Trophoblast cell (in vitro differentiated cells and primary cell): ENCODE results near the gene PCOLCE2.

ENCODE experiments used
- DNase-seq, 2 donors: peaks; one replicate each; pipeline ENCODE4 v3.0.0-alpha.2; 2016
- H2AFZ ChIP-seq: 2 replicates; pipeline ENCODE4 v1.6.1; 2013; ENCODE audit warnings: low read length, moderate library complexity, mild to moderate bottlenecking; ENCODE audit not compliant: insufficient read depth, poor library complexity
- H2AK5ac ChIP-seq: 2 replicates; pipeline ENCODE4 v1.6.1; 2013; ENCODE audit warnings: mild to moderate bottlenecking, low read length
- H2BK120ac ChIP-seq: 2 replicates; pipeline ENCODE4 v1.6.1; 2013; ENCODE audit warnings: low read length, mild to moderate bottlenecking, moderate library complexity; ENCODE audit not compliant: insufficient read depth, poor library complexity
- H2BK12ac ChIP-seq: 2 replicates; pipeline ENCODE4 v1.6.1; 2013; ENCODE audit warnings: mild to moderate bottlenecking, low read length, moderate library complexity
- H2BK5ac ChIP-seq: 2 replicates; pipeline ENCODE4 v1.6.1; 2013; ENCODE audit warnings: low read length, low read depth, moderate library complexity, mild to moderate bottlenecking; ENCODE audit not compliant: poor library complexity
- H3K14ac ChIP-seq: 2 replicates; pipeline ENCODE4 v1.6.1; 2013; ENCODE audit warnings: mild to moderate bottlenecking, low read length
- H3K18ac ChIP-seq: 2 replicates; pipeline ENCODE4 v1.6.1; 2013; ENCODE audit warnings: mild to moderate bottlenecking, low read length
- H3K23ac ChIP-seq: 2 replicates; pipeline ENCODE4 v1.6.1; 2013; ENCODE audit warnings: low read length
- H3K27ac ChIP-seq: 2 replicates; pipeline ENCODE4 v1.5.1; 2013; ENCODE audit warnings: low read depth, mild to moderate bottlenecking, inconsistent platforms, low read length, moderate library complexity
- H3K27me3 ChIP-seq: 2 replicates; pipeline ENCODE4 v1.6.1; 2013; ENCODE audit warnings: inconsistent platforms, mild to moderate bottlenecking, low read length, moderate library complexity; ENCODE audit not compliant: insufficient read depth
- H3K36me3 ChIP-seq, 2 experiments: 1 replicate in 1 of 2; 2 replicates in 1 of 2; pipeline ENCODE4 v1.6.1; 2013; ENCODE audit warnings: low read length in 2 of 2, mild to moderate bottlenecking in 2 of 2, moderate library complexity in 1 of 2; ENCODE audit not compliant: insufficient read depth in 2 of 2, control insufficient read depth in 1 of 2
- H3K4ac ChIP-seq: 2 replicates; pipeline ENCODE4 v1.6.1; 2013; ENCODE audit warnings: low read depth, mild to moderate bottlenecking, low read length, moderate library complexity
- H3K4me1 ChIP-seq, 2 experiments: 1 replicate in 1 of 2; 2 replicates in 1 of 2; pipeline ENCODE4 v1.6.1; 2013; ENCODE audit warnings: low read length in 2 of 2, mild to moderate bottlenecking in 2 of 2, moderate library complexity in 1 of 2; ENCODE audit not compliant: insufficient read depth in 2 of 2, control insufficient read depth in 1 of 2
- H3K4me2 ChIP-seq: 2 replicates; pipeline ENCODE4 v1.6.1; 2013; ENCODE audit warnings: inconsistent platforms, mild to moderate bottlenecking, low read length, moderate library complexity
- H3K4me3 ChIP-seq: 2 replicates; pipeline ENCODE4 v1.5.1; 2013; ENCODE audit warnings: mild to moderate bottlenecking, low read depth, low read length, inconsistent platforms
- H3K79me1 ChIP-seq: one replicate; pipeline ENCODE4 v1.6.1; 2013; ENCODE audit warnings: low read length
- H3K79me2 ChIP-seq: 2 replicates; pipeline ENCODE4 v1.6.1; 2013; ENCODE audit warnings: low read length, mild to moderate bottlenecking; ENCODE audit not compliant: control insufficient read depth, insufficient read depth, poor library complexity
- H3K9ac ChIP-seq: 2 replicates; pipeline ENCODE4 v1.6.1; 2013; ENCODE audit warnings: mild to moderate bottlenecking, low read length
- H3K9me3 ChIP-seq: 2 replicates; pipeline ENCODE4 v1.6.1; 2013; ENCODE audit warnings: low read depth, mild to moderate bottlenecking, control low read depth, inconsistent platforms, low read length; ENCODE audit not compliant: insufficient read depth
- H4K12ac ChIP-seq: 2 replicates; pipeline ENCODE4 v1.6.1; 2013; ENCODE audit warnings: low read depth, mild to moderate bottlenecking, low read length, moderate library complexity
- H4K8ac ChIP-seq: 2 replicates; pipeline ENCODE4 v1.6.1; 2013; ENCODE audit warnings: low read depth, mild to moderate bottlenecking, low read length, moderate library complexity
- H4K91ac ChIP-seq: one replicate; pipeline ENCODE4 v1.6.1; 2013; ENCODE audit warnings: low read depth, mild to moderate bottlenecking, low read length, moderate library complexity
- WGBS: extraction: QIAGEN DNeasy Blood & Tissue Kit; methylation state at CpG from one replicate; pipeline ENCODE4 v1.1.7; 2013; ENCODE audit warnings: missing lambda C conversion rate; ENCODE audit not compliant: insufficient read length, insufficient coverage; ENCODE audit errors: extremely low coverage; 5-methylcytosine and 5-hydroxymethylcytosine counted together

Gene PCOLCE2

DNA sequence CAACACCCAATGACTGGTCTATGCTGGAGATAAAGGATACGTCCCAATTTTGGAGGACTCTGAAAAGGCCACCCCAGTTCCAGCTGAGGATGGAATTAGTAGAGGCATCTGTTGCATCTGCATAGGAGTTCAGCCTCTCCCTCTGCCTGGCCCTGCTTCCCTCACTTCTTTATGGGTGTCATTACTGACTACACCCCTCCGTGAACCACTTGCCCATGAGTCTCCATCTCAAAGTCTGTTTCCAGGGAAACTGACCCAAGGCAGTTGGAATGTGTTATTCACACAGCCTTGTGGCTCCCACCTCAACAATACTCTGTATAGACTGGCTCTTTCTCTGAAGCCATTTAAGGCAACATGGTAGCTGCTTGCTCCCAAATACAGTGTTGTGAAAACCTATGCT is 21.4 kb upstream of the PCOLCE2 start:
- H3K79me1 ChIP-seq: no peaks in the 10 kb centered on the region
- no peak overlapping the region for H3K9ac ChIP-seq

GRCh38 chr3:142909282-142909681 is 20.4 kb upstream of the PCOLCE2 start:
- Histone ChIP-seq H3K14ac (no peak overlapping the region), H2AFZ (no peak overlapping the region), H3K9ac (no peak overlapping the region), H3K79me2 (no peaks in the 10 kb centered on the region), H3K27ac (no peak overlapping the region), H3K4me1 (no peaks in the 10 kb centered on the region), H3K23ac (no peak overlapping the region), H2BK12ac (no peak overlapping the region), H4K12ac (no peak overlapping the region), H3K27me3 (no peaks in the 10 kb centered on the region), H3K4me2 (no peak overlapping the region), H3K79me1 (no peaks in the 10 kb centered on the region), H2AK5ac (no peak overlapping the region), H3K36me3 (no peaks in the 10 kb centered on the region), H4K91ac (no peak overlapping the region), H4K8ac (no peak overlapping the region), H2BK5ac (no peak overlapping the region), H3K4ac (no peak overlapping the region), H3K9me3 (no peaks in the 10 kb centered on the region), H3K4me3 (no peak overlapping the region), H2BK120ac (no peak overlapping the region), H3K18ac (no peak overlapping the region)
- no CpG with 5 or more reads among the region's 3 CpGs for WGBS
- DNase-seq: peak; percentile 33 to 47

More for the DNA sequence above, 21.4 kb upstream of the PCOLCE2 start:
- Histone ChIP-seq H2BK12ac (no peak overlapping the region), H3K23ac (no peak overlapping the region), H3K4ac (no peak overlapping the region), H3K27ac (no peak overlapping the region), H2AFZ (no peak overlapping the region), H4K91ac (no peak overlapping the region), H4K12ac (no peak overlapping the region), H3K27me3 (no peaks in the 10 kb centered on the region), H3K36me3 (no peaks in the 10 kb centered on the region), H2BK5ac (no peak overlapping the region), H3K9me3 (no peaks in the 10 kb centered on the region), H3K4me3 (no peak overlapping the region), H3K79me2 (no peaks in the 10 kb centered on the region), H3K14ac (no peak overlapping the region), H3K4me2 (no peak overlapping the region), H2AK5ac (no peak overlapping the region), H3K18ac (no peak overlapping the region), H4K8ac (no peak overlapping the region), H3K4me1 (no peaks in the 10 kb centered on the region), H2BK120ac (no peak overlapping the region)
- no CpG with 5 or more reads among the region's 2 CpGs for WGBS
- no peak for DNase-seq

GRCh38 chr3:142907996-142908395 is 19.1 kb upstream of the PCOLCE2 start:
- H2AFZ ChIP-seq: no peak overlapping the region
- no peak overlapping the region for H2BK120ac ChIP-seq
- no peak overlapping the region for H3K9ac ChIP-seq
- H3K4ac ChIP-seq: no peak overlapping the region
- H3K14ac ChIP-seq: no peak overlapping the region
- no peak overlapping the region for H4K91ac ChIP-seq
- peak in 1 of 2 donors; percentile 61 for DNase-seq
- WGBS: no CpG with 5 or more reads among the region's 1 CpG
- H3K4me3 ChIP-seq: no peak overlapping the region
- H2AK5ac ChIP-seq: no peak overlapping the region
- H2BK12ac ChIP-seq: no peak overlapping the region
- no peak overlapping the region for H3K4me2 ChIP-seq
- no peak overlapping the region for H3K27ac ChIP-seq
- H3K23ac ChIP-seq: no peak overlapping the region
- H3K79me1 ChIP-seq: no peaks in the 10 kb centered on the region
- H3K4me1 ChIP-seq: no peaks in the 10 kb centered on the region
- no peaks in the 10 kb centered on the region for H3K36me3 ChIP-seq
- no peak overlapping the region for H4K12ac ChIP-seq
- no peaks in the 10 kb centered on the region for H3K79me2 ChIP-seq
- no peak overlapping the region for H4K8ac ChIP-seq
- no peaks in the 10 kb centered on the region for H3K27me3 ChIP-seq
- no peak overlapping the region for H2BK5ac ChIP-seq
- H3K9me3 ChIP-seq: no peaks in the 10 kb centered on the region
- no peak overlapping the region for H3K18ac ChIP-seq

DNA sequence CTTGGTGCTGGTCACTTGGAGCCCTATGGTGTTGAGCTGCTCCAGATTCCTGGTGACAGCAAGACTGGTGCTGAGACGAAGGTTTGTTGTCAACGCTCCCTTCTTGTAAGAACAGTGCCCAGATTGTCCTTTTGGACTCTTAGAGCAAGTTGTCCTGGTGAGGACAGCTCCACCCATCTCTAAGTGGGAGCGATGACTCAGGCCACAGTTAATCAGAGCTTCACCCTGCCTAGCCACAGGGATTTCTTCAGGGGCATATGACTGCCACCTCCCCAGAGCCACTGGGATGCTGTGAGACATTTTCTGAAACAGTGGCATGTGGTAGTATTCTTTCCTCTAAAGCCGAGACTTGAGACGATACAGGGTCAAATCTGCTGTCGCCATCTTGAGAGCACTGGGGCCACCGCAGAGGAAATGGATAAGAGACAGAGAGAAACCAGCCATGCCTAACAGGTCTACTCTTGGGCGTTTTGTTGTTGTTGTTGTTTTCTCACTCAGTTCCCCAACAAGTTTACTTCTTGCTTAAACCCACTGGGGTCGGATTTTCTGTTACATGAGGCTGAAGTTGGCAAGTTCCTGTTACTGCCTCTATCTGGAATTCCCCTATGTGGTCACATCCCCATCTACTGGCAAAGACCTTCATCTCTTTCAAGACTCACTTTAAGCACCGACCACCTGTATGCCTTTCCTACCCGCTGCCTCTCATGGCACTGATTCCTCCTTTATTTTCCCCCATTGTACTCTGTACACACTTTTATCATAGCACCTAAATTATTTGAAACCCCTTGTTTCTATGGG is 16.0 kb upstream of the PCOLCE2 start:
- no peak overlapping the region for H2AFZ ChIP-seq

More for the DNA sequence above, 16.0 kb upstream of the PCOLCE2 start:
- no peak overlapping the region for H4K91ac ChIP-seq
- H3K4me3 ChIP-seq: no peak overlapping the region
- no peak overlapping the region for H3K4me2 ChIP-seq
- H3K36me3 ChIP-seq: no peaks in the 10 kb centered on the region
- no peak overlapping the region for H3K27ac ChIP-seq
- no peak overlapping the region for H2AK5ac ChIP-seq
- no peak overlapping the region for H2BK120ac ChIP-seq
- H2BK5ac ChIP-seq: no peak overlapping the region
- DNase-seq: peak in 1 of 2 donors; percentile 28
- H2BK12ac ChIP-seq: no peak overlapping the region
- H4K12ac ChIP-seq: no peak overlapping the region
- H3K14ac ChIP-seq: no peak overlapping the region
- no peaks in the 10 kb centered on the region for H3K27me3 ChIP-seq
- H3K4ac ChIP-seq: no peak overlapping the region
- no CpG with 5 or more reads among the region's 11 CpGs for WGBS
- no peak overlapping the region for H3K9ac ChIP-seq
- H3K79me2 ChIP-seq: no peaks in the 10 kb centered on the region
- no peaks in the 10 kb centered on the region for H3K9me3 ChIP-seq
- no peak overlapping the region for H3K18ac ChIP-seq
- H3K79me1 ChIP-seq: no peaks in the 10 kb centered on the region
- no peak overlapping the region for H3K23ac ChIP-seq
- H4K8ac ChIP-seq: no peak overlapping the region
- no peaks in the 10 kb centered on the region for H3K4me1 ChIP-seq
